ENCODE results near the gene SMOC2. TPM values are rescaled to one million over a fixed set of nuclear protein-coding genes. Genes with fewer than 3 reads are reported as not detected.

SMOC2 gene
- total RNA-seq, 1 donor: not detected

- no peak overlapping the region for H3K4me3 ChIP-seq (ENCODE audit: low read depth, low read length)
- TF ChIP-seq, protein P1, sequence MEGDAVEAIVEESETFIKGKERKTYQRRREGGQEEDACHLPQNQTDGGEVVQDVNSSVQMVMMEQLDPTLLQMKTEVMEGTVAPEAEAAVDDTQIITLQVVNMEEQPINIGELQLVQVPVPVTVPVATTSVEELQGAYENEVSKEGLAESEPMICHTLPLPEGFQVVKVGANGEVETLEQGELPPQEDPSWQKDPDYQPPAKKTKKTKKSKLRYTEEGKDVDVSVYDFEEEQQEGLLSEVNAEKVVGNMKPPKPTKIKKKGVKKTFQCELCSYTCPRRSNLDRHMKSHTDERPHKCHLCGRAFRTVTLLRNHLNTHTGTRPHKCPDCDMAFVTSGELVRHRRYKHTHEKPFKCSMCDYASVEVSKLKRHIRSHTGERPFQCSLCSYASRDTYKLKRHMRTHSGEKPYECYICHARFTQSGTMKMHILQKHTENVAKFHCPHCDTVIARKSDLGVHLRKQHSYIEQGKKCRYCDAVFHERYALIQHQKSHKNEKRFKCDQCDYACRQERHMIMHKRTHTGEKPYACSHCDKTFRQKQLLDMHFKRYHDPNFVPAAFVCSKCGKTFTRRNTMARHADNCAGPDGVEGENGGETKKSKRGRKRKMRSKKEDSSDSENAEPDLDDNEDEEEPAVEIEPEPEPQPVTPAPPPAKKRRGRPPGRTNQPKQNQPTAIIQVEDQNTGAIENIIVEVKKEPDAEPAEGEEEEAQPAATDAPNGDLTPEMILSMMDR (IDR thresholded peaks at IDR 0.05; ENCODE audit: insufficient read depth, low read depth, low read length): no peak
- DNase-seq (ENCODE audit: low read depth): no peak
Measured at GRCh38 chr6:168410554-168411011, 30.4 kb upstream of the SMOC2 start.

GRCh38 chr6:168411130-168411529 is 29.9 kb upstream of the SMOC2 start:
- DNase-seq (ENCODE audit: low read depth): no peak
- TF ChIP-seq, protein P1 (IDR thresholded peaks at IDR 0.05; ENCODE audit: insufficient read depth, low read depth, low read length): no peak
- no peak overlapping the region for H3K4me3 ChIP-seq (ENCODE audit: low read depth, low read length)

- TF ChIP-seq, protein P1 (IDR thresholded peaks at IDR 0.05; ENCODE audit: insufficient read depth, low read depth, low read length): no peak
- no peak for DNase-seq (ENCODE audit: low read depth)
Measured at GRCh38 chr6:168411793-168412192, 29.2 kb upstream of the SMOC2 start.

GRCh38 chr6:168412456-168412855 is 28.5 kb upstream of the SMOC2 start:
- DNase-seq (ENCODE audit: low read depth): no peak
- H3K4me3 ChIP-seq (ENCODE audit: low read depth, low read length): no peak overlapping the region
- TF ChIP-seq, protein P1 (IDR thresholded peaks at IDR 0.05; ENCODE audit: insufficient read depth, low read depth, low read length): no peak

More at GRCh38 chr6:168411793-168412192, 29.2 kb upstream of the SMOC2 start:
- H3K4me3 ChIP-seq (ENCODE audit: low read depth, low read length): no peak overlapping the region

DNA sequence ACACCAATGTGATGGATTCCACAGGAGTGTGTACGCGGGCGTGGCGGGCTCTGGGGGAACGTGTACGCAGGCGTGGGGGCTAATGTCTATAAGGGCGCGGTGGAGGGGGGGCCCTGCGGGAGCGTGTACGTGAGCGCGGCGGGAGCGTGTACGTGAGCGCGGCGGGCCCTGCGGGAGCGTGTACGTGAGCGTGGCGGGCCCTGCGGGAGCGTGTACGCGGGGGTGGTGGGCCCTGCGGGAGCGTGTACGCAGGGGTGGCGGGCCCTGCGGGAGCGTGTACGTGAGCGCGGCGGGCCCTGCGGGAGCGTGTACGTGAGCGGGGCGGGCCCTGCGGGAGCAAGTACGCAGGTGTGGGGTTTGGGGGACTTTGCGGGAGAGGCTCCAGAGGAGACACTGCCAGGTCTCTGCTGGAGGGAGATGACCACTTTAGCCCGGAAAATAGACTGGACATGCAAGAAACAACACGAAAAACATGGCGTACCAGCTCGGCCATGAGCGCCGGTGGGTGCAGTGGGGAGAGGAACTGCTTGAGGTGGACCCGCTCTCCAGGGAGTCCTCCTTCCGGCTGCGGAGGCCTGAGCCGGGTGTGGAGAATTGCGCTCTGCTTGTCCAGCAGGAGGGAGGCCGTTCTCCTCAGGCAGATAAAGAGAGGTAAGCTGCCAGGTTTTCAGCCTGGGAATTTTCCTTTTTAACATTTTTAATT is 27.8 kb upstream of the SMOC2 start:
- TF ChIP-seq, protein P1 (IDR thresholded peaks at IDR 0.05; ENCODE audit: insufficient read depth, low read depth, low read length): no peak
- DNase-seq (ENCODE audit: low read depth): no peak
- H3K4me3 ChIP-seq (ENCODE audit: low read depth, low read length): no peak overlapping the region

GRCh38 chr6:168413856-168414255 is 27.1 kb upstream of the SMOC2 start:
- no peak for DNase-seq (ENCODE audit: low read depth)
- TF ChIP-seq, protein P1 (IDR thresholded peaks at IDR 0.05; ENCODE audit: insufficient read depth, low read depth, low read length): no peak
- H3K4me3 ChIP-seq (ENCODE audit: low read depth, low read length): no peak overlapping the region

Measured in fibroblast of villous mesenchyme (primary cell).